Measurements from ENCODE around the gene GPATCH3. TPM values are rescaled to one million over a fixed set of nuclear protein-coding genes. Genes with fewer than 3 reads are reported as not detected.

The GPATCH3 gene
- total RNA-seq, 1 donor from 2014 or later, result 2.0 TPM

GRCh38 chr1:26911399-26912146, 11.3 kb upstream of the GPATCH3 start:
- no peaks in the 10 kb centered on the region for H3K4me1 ChIP-seq
- no peak for DNase-seq (ENCODE audit: low spot score in 2 of 2)
- H3K27ac ChIP-seq, result no peak overlapping the region
- H3K9me3 ChIP-seq, result no peaks in the 10 kb centered on the region
- intact Hi-C loops (cut with DNase I), result no loop called here
- no peaks in the 10 kb centered on the region for H3K36me3 ChIP-seq
- no peaks in the 10 kb centered on the region for H3K27me3 ChIP-seq
- no peak for TF ChIP-seq CTCF (IDR thresholded peaks at IDR 0.05)
- no peak overlapping the region for H3K4me3 ChIP-seq

- no peak for DNase-seq (ENCODE audit: low spot score in 2 of 2)
- H3K9me3 ChIP-seq, result no peaks in the 10 kb centered on the region
Measured at GRCh38 chr1:26910343-26911160, 10.3 kb upstream of the GPATCH3 start.

GRCh38 chr1:26909951-26910342, 9.7 kb upstream of the GPATCH3 start:
- no peak overlapping the region for H3K4me3 ChIP-seq
- no peak for DNase-seq (ENCODE audit: low spot score in 2 of 2)
- no peaks in the 10 kb centered on the region for H3K4me1 ChIP-seq
- H3K9me3 ChIP-seq, result no peaks in the 10 kb centered on the region
- H3K27ac ChIP-seq, result no peak overlapping the region
- intact Hi-C loops (cut with DNase I), result no loop called here
- no peaks in the 10 kb centered on the region for H3K27me3 ChIP-seq
- no peak for TF ChIP-seq CTCF (IDR thresholded peaks at IDR 0.05)
- H3K36me3 ChIP-seq, result no peaks in the 10 kb centered on the region

More at GRCh38 chr1:26910343-26911160, 10.3 kb upstream of the GPATCH3 start:
- Histone ChIP-seq H3K27me3 (no peaks in the 10 kb centered on the region), H3K4me3 (no peak overlapping the region), H3K27ac (no peak overlapping the region), H3K36me3 (no peaks in the 10 kb centered on the region), H3K4me1 (no peaks in the 10 kb centered on the region)
- intact Hi-C loops (cut with DNase I), result no loop called here
- TF ChIP-seq CTCF (IDR thresholded peaks at IDR 0.05), result no peak

GRCh38 chr1:26907071-26907917, 7.0 kb upstream of the GPATCH3 start:
- DNase-seq (ENCODE audit: low spot score in 2 of 2), result no peak
- no peaks in the 10 kb centered on the region for H3K9me3 ChIP-seq
- intact Hi-C loops (cut with DNase I), result no loop called here
- no peaks in the 10 kb centered on the region for H3K4me1 ChIP-seq
- no peak overlapping the region for H3K4me3 ChIP-seq
- H3K27me3 ChIP-seq, result no peaks in the 10 kb centered on the region
- H3K27ac ChIP-seq, result no peak overlapping the region
- no peaks in the 10 kb centered on the region for H3K36me3 ChIP-seq
- TF ChIP-seq CTCF (IDR thresholded peaks at IDR 0.05), result no peak

- Histone ChIP-seq H3K9me3 (no peaks in the 10 kb centered on the region), H3K4me3 (peak overlapping the region; percentile 66 to 95), H3K4me1 (peaks cover 6 to 15% of the 10 kb centered on the region in 2 donors), H3K27ac (peak overlapping the region; percentile 67 to 87), H3K36me3 (peaks cover 16 to 20% of the 10 kb centered on the region in 2 donors), H3K27me3 (no peaks in the 10 kb centered on the region)
- TF ChIP-seq CTCF (IDR thresholded peaks at IDR 0.05), result no peak
- no peak for DNase-seq (ENCODE audit: low spot score in 2 of 2)
- intact Hi-C loops (cut with DNase I), result loop anchor here (1.0 kb wide), 2 partner anchors 11 to 20 kb away; partner anchors contain the start of genes GPN2 and NUDC
Measured at GRCh38 chr1:26900815-26901511, 696 bp upstream of the GPATCH3 start.

All from ascending aorta (tissue), 2 donors.